Measurements from ENCODE around the gene LUZP2.

Gene LUZP2

DNA sequence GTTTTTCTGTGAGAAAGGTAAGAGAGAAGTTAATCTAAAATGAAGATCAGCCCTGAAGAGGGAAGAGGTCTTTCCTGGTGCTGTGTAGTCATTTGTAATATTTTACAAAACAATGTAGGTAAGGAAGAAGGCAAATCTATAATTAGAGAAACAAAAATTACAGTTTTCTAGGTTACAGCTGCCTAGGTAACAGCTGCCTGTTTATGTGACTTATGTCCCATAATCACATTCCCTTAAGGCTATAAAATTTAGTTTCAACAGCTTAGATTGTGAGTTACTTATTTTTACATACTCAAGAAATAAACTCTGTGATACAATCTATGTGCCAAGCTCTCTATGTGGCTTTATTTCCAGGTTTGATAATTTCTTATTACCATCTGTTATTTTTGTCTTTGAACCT, 19.8 kb downstream of the LUZP2 start:
- H3K27me3 ChIP-seq: no peaks in the 10 kb centered on the region
- H3K9me3 ChIP-seq: no peaks in the 10 kb centered on the region
- intact Hi-C loops (cut with DNase I; ENCODE audit: low total_unique reads): no loop called here
- H3K36me3 ChIP-seq: no peaks in the 10 kb centered on the region
- H3K4me3 ChIP-seq: no peak overlapping the region
- no peak overlapping the region for H3K27ac ChIP-seq
- TF ChIP-seq, protein P1, sequence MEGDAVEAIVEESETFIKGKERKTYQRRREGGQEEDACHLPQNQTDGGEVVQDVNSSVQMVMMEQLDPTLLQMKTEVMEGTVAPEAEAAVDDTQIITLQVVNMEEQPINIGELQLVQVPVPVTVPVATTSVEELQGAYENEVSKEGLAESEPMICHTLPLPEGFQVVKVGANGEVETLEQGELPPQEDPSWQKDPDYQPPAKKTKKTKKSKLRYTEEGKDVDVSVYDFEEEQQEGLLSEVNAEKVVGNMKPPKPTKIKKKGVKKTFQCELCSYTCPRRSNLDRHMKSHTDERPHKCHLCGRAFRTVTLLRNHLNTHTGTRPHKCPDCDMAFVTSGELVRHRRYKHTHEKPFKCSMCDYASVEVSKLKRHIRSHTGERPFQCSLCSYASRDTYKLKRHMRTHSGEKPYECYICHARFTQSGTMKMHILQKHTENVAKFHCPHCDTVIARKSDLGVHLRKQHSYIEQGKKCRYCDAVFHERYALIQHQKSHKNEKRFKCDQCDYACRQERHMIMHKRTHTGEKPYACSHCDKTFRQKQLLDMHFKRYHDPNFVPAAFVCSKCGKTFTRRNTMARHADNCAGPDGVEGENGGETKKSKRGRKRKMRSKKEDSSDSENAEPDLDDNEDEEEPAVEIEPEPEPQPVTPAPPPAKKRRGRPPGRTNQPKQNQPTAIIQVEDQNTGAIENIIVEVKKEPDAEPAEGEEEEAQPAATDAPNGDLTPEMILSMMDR (IDR thresholded peaks at IDR 0.05): no peak
- DNase-seq: no peak
- peaks cover 0 to 15% (median 0%) of the 10 kb centered on the region in 4 donors for H3K4me1 ChIP-seq

DNA sequence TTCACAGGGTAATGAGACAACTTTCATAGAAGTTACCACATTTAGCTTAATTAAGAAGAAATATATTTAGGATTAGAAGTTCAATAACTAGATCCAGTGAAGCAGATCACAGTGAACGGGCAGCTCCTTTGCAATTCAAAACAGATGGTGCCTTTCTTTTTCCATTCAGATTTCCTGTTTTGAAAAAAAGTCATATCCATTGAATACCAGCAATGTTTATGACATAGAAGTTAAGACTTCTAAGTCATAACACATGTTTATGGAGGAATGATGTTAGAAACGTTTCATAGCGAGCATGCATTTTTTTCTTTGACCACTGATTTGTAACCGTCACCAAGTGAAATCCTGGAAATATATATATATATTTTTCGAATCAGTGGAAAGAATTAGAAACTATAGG, 24.7 kb downstream of the LUZP2 start:
- intact Hi-C loops (cut with DNase I; ENCODE audit: low total_unique reads): no loop called here
- H3K27ac ChIP-seq: no peak overlapping the region
- no peak for DNase-seq

DNA sequence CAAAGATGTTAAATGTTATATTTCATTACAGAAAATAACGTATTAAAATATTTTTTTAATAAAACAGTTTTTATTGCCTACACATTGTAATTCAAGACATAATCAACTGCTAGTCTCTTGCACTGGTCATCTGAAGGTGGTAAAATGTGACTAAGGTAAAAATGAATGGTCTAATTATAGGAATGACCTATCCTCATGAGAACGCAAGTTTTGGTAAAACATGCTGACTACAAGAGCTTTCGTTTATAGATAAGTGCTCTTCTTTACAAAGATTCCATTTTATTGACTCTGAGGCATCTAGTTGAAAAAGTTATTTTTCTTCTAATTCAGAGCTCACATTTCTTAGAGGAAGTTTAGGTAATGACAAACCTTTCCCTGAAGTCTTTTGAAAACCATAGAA, 27.3 kb downstream of the LUZP2 start:
- H3K4me3 ChIP-seq: no peak overlapping the region
- no peaks in the 10 kb centered on the region for H3K4me1 ChIP-seq
- no peak for DNase-seq
- TF ChIP-seq, protein P1 (IDR thresholded peaks at IDR 0.05): no peak
- no peaks in the 10 kb centered on the region for H3K9me3 ChIP-seq
- no peak overlapping the region for H3K27ac ChIP-seq
- H3K36me3 ChIP-seq: no peaks in the 10 kb centered on the region
- intact Hi-C loops (cut with DNase I; ENCODE audit: low total_unique reads): no loop called here
- H3K27me3 ChIP-seq: no peaks in the 10 kb centered on the region

More for the DNA sequence above, 24.7 kb downstream of the LUZP2 start:
- TF ChIP-seq, protein P1 (IDR thresholded peaks at IDR 0.05): no peak
- Histone ChIP-seq H3K36me3 (no peaks in the 10 kb centered on the region), H3K9me3 (no peaks in the 10 kb centered on the region), H3K4me3 (no peak overlapping the region), H3K27me3 (no peaks in the 10 kb centered on the region), H3K4me1 (no peaks in the 10 kb centered on the region)

DNA sequence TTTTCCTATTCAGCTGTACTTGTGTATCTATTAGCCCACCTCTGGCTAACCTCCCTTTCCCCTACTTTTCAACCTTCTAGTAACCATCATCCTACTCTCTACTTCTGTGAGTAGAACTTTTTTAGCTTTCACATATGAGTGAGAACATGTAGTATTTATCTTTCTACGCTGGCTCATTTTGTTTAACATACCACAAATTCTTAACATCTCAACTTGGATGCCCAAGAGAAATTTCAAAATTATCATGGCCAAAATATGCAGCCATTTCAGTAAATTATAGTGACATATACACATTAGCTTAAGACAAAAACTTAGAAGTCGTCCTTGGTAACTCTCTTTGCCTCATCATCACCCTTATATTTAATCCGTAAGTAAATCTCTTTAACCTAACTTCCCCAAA, 34.7 kb downstream of the LUZP2 start:
- DNase-seq: no peak
- H3K4me3 ChIP-seq: no peak overlapping the region
- no peaks in the 10 kb centered on the region for H3K9me3 ChIP-seq
- no peak overlapping the region for H3K27ac ChIP-seq
- intact Hi-C loops (cut with DNase I; ENCODE audit: low total_unique reads): no loop called here
- H3K36me3 ChIP-seq: no peaks in the 10 kb centered on the region
- peaks cover 0 to 3% (median 0%) of the 10 kb centered on the region in 4 donors for H3K4me1 ChIP-seq
- TF ChIP-seq, protein P1 (IDR thresholded peaks at IDR 0.05): no peak
- no peaks in the 10 kb centered on the region for H3K27me3 ChIP-seq

DNA sequence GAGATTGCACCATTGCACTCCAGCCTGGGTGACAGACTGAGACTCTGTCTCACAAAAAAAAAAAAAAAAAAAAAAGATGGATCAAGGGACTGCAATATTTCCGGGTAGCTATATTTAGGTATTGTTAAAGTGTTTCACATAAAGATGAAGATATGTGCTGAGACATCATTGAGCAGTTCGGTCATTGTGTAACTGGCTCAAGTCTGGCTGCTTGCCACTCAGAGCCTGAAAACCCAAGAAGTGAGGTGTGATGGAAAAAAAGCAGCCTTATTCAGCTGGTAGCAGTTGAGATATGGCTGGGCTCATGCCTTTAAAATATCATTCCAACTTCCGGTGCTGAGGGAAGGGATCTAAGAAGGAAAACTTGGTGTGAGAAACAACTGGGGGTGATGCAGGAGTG, 46.9 kb downstream of the LUZP2 start:
- TF ChIP-seq, protein P1 (IDR thresholded peaks at IDR 0.05): no peak
- no peaks in the 10 kb centered on the region for H3K4me1 ChIP-seq
- intact Hi-C loops (cut with DNase I; ENCODE audit: low total_unique reads): no loop called here
- H3K9me3 ChIP-seq: no peaks in the 10 kb centered on the region
- no peak overlapping the region for H3K27ac ChIP-seq
- DNase-seq: no peak
- H3K4me3 ChIP-seq: no peak overlapping the region
- no peaks in the 10 kb centered on the region for H3K36me3 ChIP-seq
- H3K27me3 ChIP-seq: no peaks in the 10 kb centered on the region

DNA sequence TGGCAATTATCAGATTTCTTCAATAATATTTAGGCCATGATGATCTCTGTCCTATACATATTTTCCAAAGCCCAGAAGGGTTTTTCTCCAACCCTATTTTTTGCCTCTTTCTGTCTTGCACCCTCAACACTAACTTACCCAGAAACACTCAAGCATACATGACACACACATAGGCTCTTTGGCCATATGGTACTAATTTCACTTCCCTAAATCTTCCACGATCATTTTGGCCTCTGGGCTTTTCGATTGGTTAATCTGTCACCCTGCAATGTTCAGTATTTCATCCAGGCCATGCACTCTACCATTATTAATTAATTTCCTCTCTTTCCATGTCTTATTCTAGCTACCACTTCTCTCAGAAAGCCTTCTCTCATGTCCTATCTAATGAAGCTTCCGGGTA, 59.8 kb downstream of the LUZP2 start:
- TF ChIP-seq, protein P1 (IDR thresholded peaks at IDR 0.05): no peak
- H3K27ac ChIP-seq: no peak overlapping the region
- intact Hi-C loops (cut with DNase I; ENCODE audit: low total_unique reads): no loop called here
- no peaks in the 10 kb centered on the region for H3K27me3 ChIP-seq
- H3K9me3 ChIP-seq: no peaks in the 10 kb centered on the region
- no peak for DNase-seq
- no peaks in the 10 kb centered on the region for H3K4me1 ChIP-seq
- no peak overlapping the region for H3K4me3 ChIP-seq
- H3K36me3 ChIP-seq: no peaks in the 10 kb centered on the region

All from tibial artery (tissue), 4 donors.